Esophagus muscularis mucosa (tissue), 4 donors: ENCODE results near the gene THAP4. TPM values are rescaled to one million over a fixed set of nuclear protein-coding genes. Genes with fewer than 3 reads are reported as not detected.

Experiments used
- DNase-seq: peaks from one replicate; pipeline ENCODE4 v3.0.0-alpha.2; 2017; ENCODE audit errors: extremely low spot score
- H3K27ac ChIP-seq, 4 donors: fragments of 200-600 bp; sonication (generic); replicated peaks in 1 of 4; 1 replicate in 3 of 4; 2 replicates in 1 of 4; pipeline ENCODE4 v1.5.1; 2016 to 2019; ENCODE audit warnings: mild to moderate bottlenecking in 1 of 4
- H3K27me3 ChIP-seq, 4 donors: fragments of 200-600 bp; sonication (generic); one replicate each; pipeline versions ENCODE4 v1.5.1 to v1.6.0; 2016 to 2019
- H3K36me3 ChIP-seq, 4 donors: fragments of 200-600 bp; sonication (generic); one replicate each; pipeline ENCODE4 v1.5.1; 2016 to 2019
- H3K4me1 ChIP-seq, 4 donors: fragments of 200-600 bp; sonication (generic); one replicate each; pipeline ENCODE4 v1.5.1; 2016 to 2019
- H3K4me3 ChIP-seq, 4 donors: fragments of 200-600 bp; sonication (generic); 1 replicate in 2 of 4; 2 replicates in 2 of 4; pipeline ENCODE4 v1.5.1; 2016 to 2019; ENCODE audit warnings: mild to moderate bottlenecking in 4 of 4, moderate library complexity in 1 of 4
- H3K9me3 ChIP-seq, 4 donors: fragments of 200-600 bp; sonication (generic); 1 replicate in 3 of 4; 2 replicates in 1 of 4; pipeline ENCODE4 v1.5.1; 2016 to 2019
- CTCF ChIP-seq, 3 experiments: fragments of 200-600 bp in 2 of 3; fragments of 450-650 bp in 1 of 3; sonication (generic) in 2 of 3; IDR thresholded peaks; one replicate each; pipeline ENCODE4 v1.5.1; 2017 to 2019; ENCODE audit warnings: antibody characterized with exemption in 3 of 3, mild to moderate bottlenecking in 2 of 3, moderate library complexity in 1 of 3
- EP300 ChIP-seq: sonication (generic); formaldehyde crosslinking; IDR thresholded peaks from one replicate; pipeline ENCODE4 v1.6.1; 2017; ENCODE audit warnings: antibody characterized with exemption
- POLR2A ChIP-seq: fragments of 450-650 bp; IDR thresholded peaks from one replicate; pipeline ENCODE4 v1.6.1; 2017; ENCODE audit warnings: antibody characterized with exemption, moderate library complexity, mild to moderate bottlenecking, low read depth
- POLR2AphosphoS5 ChIP-seq, 2 donors: sonication (generic); formaldehyde crosslinking; IDR thresholded peaks; one replicate each; pipeline ENCODE4 v1.6.1; 2017; ENCODE audit warnings: antibody characterized with exemption in 2 of 2
- whole genome bisulfite sequencing: methylation state at CpG from one replicate; pipeline ENCODE4 v1.1.5; 2018; 5-methylcytosine and 5-hydroxymethylcytosine counted together
- intact Hi-C: fragments of 100-400 bp; cut with DNase I; formaldehyde crosslinking; loops from one replicate; pipeline ENCODE4 v1.15.1; 2023
- total RNA-seq, 4 donors: library from RNA; depleted of rRNA; stranded (reverse); fragments of >200 nt; gene quantifications; one replicate each; pipeline versions ENCODE4 v1.1.0 to v1.2.1, GENCODE V29; 2016

Gene THAP4
- total RNA-seq, 4 donors from 2014 or later, result 37.0 to 69.8 (median 49.6) TPM

- Histone ChIP-seq H3K27me3 (no peaks in the 10 kb centered on the region), H3K27ac (no peak overlapping the region), H3K9me3 (peaks cover 0 to 22% (median 20%) of the 10 kb centered on the region in 4 donors), H3K4me3 (no peak overlapping the region), H3K36me3 (peaks cover 11 to 57% (median 39%) of the 10 kb centered on the region in 4 donors), H3K4me1 (peaks cover 9 to 14% (median 12%) of the 10 kb centered on the region in 4 donors)
- WGBS, result 95% methylated on average over 8 of the region's 8 CpGs
- DNase-seq, result no peak
- intact Hi-C loops, result no loop called here
- no peak for TF ChIP-seq POLR2A
- TF ChIP-seq EP300, result no peak
- TF ChIP-seq CTCF (IDR thresholded peaks at IDR 0.05), result no peak
- TF ChIP-seq POLR2AphosphoS5 (IDR thresholded peaks at IDR 0.05), result no peak
These were observed 54.6 kb downstream of the THAP4 start for GRCh38 chr2:241582328-241582727.

- H3K9me3 ChIP-seq, result no peaks in the 10 kb centered on the region
- no peak for DNase-seq
- peaks cover 11 to 39% (median 27%) of the 10 kb centered on the region in 4 donors for H3K36me3 ChIP-seq
- TF ChIP-seq CTCF (IDR thresholded peaks at IDR 0.05) (no peak), POLR2AphosphoS5 (IDR thresholded peaks at IDR 0.05) (no peak), EP300 (no peak), POLR2A (no peak)
- no peak overlapping the region for H3K27ac ChIP-seq
- no peak overlapping the region for H3K4me3 ChIP-seq
- H3K27me3 ChIP-seq, result no peaks in the 10 kb centered on the region
- intact Hi-C loops, result no loop called here
- 84% methylated on average over 4 of the region's 7 CpGs for WGBS
- H3K4me1 ChIP-seq, result peaks cover 10 to 28% (median 22%) of the 10 kb centered on the region in 4 donors
These were observed 57.7 kb downstream of the THAP4 start for GRCh38 chr2:241579281-241579680.

GRCh38 chr2:241577413-241578122 lies 59.4 kb downstream of the THAP4 start:
- no peak overlapping the region for H3K4me3 ChIP-seq
- H3K9me3 ChIP-seq, result no peaks in the 10 kb centered on the region
- TF ChIP-seq POLR2AphosphoS5 (IDR thresholded peaks at IDR 0.05) (peak in 1 of 2 donors; percentile 24), CTCF (IDR thresholded peaks at IDR 0.05) (no peak)
- H3K27ac ChIP-seq, result peak overlapping the region; percentile 23 to 61 (median 43)
- intact Hi-C loops, result no loop called here
- DNase-seq, result no peak
- H3K36me3 ChIP-seq, result peaks cover 7 to 39% (median 26%) of the 10 kb centered on the region in 4 donors
- WGBS, result 38% methylated on average over 9 of the region's 9 CpGs
- H3K27me3 ChIP-seq, result no peaks in the 10 kb centered on the region
- peaks cover 10 to 28% (median 22%) of the 10 kb centered on the region in 4 donors for H3K4me1 ChIP-seq

- Histone ChIP-seq H3K9me3 (no peaks in the 10 kb centered on the region), H3K36me3 (peaks cover 8 to 42% (median 26%) of the 10 kb centered on the region in 4 donors), H3K27me3 (no peaks in the 10 kb centered on the region), H3K4me1 (peaks cover 10 to 28% (median 22%) of the 10 kb centered on the region in 4 donors), H3K27ac (peak overlapping the region in 1 of 4 donors; percentile 23), H3K4me3 (no peak overlapping the region)
- 89% methylated on average over 13 of the region's 14 CpGs for WGBS
- no peak for TF ChIP-seq POLR2A
- no peak for TF ChIP-seq EP300
- no peak for TF ChIP-seq CTCF (IDR thresholded peaks at IDR 0.05)
- TF ChIP-seq POLR2AphosphoS5 (IDR thresholded peaks at IDR 0.05), result no peak
- intact Hi-C loops, result no loop called here
- no peak for DNase-seq
These were observed 60.7 kb downstream of the THAP4 start for GRCh38 chr2:241576293-241576654.
